SW 1271 (cell line): ENCODE results near the gene MST1.

Source experiments
- DNase-seq, 2 experiments: peaks; one replicate each; lab custom pipeline; 2025; lab: John Stamatoyannopoulos, UW

MST1 gene

DNA sequence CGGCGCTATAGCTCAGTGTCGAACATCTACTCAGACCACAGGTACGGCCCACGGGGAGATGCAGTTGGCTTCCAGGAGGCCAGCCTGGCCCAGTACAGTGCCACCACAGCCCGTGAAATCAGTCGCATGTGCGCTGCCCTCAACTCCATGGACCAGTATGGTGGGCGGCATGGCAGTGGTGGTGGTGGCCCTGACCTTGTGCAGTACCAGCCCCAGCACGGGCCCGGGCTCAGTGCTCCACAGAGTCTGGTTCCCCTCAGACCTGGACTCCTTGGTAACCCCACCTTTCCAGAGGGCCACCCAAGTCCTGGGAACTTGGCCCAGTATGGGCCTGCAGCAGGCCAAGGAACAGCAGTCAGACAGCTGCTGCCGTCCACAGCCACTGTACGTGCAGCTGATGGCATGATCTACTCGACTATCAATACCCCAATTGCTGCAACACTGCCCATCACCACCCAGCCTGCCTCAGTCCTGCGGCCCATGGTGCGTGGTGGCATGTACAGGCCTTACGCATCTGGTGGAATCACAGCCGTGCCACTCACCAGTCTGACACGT, 33.5 kb downstream of the MST1 start:
- DNase-seq: no peak

DNA sequence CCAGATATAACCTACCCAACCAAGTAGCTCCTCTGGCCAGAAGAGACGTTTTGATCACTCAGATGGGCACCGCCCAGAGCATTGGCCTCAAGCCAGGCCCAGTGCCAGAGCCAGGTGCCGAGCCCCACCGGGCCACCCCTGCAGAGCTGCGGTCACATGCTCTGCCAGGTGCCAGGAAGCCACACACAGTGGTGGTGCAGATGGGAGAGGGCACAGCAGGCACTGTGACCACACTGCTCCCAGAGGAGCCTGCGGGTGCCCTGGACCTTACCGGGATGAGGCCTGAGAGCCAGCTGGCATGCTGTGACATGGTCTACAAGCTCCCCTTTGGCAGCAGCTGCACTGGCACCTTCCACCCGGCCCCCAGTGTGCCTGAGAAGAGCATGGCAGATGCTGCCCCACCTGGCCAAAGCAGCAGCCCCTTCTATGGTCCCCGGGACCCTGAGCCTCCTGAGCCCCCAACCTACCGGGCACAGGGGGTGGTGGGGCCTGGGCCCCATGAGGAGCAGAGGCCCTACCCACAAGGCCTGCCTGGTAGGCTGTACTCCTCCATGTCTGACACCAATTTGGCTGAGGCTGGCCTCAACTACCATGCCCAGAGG, 34.2 kb downstream of the MST1 start:
- DNase-seq: no peak

DNA sequence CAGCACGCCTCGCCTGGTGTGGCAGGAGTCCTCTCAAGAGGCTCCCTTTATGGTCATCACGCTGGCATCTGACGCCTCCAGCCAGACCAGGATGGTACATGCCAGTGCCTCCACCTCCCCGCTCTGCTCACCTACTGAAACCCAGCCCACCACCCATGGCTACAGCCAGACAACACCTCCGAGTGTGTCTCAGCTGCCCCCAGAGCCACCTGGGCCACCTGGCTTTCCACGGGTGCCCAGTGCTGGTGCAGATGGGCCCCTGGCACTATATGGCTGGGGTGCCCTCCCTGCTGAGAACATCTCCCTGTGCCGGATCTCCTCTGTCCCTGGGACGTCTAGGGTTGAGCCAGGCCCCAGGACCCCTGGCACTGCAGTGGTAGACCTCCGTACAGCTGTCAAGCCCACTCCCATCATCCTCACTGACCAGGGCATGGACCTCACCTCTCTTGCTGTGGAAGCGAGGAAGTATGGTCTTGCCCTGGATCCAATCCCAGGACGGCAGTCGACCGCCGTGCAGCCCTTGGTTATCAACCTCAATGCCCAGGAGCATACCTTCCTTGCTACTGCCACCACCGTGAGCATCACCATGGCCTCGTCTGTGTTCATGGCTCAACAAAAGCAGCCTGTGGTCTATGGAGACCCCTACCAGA, 35.0 kb downstream of the MST1 start:
- DNase-seq: no peak

DNA sequence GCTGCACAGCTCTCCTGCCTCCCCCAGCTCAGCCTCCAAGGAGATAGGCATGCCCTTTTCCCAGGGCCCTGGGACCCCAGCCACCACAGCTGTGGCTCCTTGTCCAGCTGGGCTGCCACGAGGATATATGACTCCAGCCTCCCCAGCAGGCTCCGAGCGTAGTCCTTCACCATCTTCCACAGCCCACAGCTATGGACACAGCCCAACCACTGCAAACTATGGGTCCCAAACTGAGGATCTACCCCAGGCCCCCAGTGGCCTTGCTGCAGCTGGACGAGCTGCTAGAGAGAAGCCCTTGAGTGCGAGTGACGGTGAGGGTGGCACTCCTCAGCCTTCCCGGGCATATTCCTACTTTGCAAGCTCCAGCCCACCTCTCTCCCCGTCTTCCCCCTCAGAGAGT, 35.7 kb downstream of the MST1 start:
- DNase-seq: no peak

DNA sequence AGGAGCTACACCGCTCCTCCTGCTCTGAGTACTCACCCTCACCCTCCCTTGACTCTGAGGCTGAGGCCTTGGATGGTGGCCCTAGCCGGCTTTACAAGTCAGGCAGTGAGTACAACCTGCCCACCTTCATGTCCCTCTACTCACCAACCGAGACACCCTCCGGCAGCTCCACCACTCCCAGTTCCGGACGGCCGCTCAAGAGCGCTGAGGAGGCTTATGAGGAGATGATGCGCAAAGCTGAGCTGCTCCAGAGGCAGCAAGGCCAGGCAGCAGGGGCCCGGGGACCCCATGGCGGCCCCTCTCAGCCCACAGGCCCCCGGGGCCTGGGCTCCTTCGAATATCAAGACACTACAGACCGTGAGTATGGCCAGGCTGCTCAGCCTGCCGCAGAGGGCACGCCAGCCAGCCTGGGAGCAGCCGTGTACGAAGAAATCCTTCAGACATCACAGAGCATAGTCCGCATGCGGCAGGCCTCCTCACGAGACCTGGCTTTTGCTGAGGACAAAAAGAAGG, 36.3 kb downstream of the MST1 start:
- no peak for DNase-seq

DNA sequence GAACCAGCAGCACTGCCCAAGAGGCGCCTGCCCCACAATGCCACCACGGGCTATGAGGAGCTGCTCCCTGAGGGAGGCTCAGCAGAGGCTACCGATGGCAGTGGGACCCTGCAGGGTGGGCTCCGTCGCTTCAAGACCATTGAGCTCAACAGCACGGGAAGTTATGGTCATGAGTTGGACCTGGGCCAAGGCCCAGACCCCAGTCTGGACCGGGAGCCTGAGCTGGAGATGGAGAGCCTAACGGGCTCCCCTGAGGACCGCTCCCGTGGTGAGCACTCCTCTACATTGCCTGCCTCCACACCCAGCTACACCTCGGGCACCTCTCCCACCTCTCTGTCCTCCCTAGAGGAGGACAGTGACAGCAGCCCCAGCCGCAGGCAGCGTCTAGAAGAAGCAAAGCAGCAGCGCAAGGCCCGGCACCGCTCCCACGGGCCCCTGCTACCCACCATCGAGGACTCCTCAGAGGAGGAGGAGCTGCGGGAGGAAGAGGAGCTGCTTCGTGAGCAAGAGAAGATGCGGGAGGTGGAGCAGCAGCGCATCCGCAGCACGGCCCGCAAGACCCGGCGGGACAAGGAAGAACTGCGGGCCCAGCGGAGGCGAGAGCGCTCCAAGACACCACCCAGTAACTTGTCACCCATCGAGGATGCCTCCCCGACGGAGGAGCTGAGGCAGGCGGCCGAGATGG, 36.9 kb downstream of the MST1 start:
- DNase-seq: no peak

DNA sequence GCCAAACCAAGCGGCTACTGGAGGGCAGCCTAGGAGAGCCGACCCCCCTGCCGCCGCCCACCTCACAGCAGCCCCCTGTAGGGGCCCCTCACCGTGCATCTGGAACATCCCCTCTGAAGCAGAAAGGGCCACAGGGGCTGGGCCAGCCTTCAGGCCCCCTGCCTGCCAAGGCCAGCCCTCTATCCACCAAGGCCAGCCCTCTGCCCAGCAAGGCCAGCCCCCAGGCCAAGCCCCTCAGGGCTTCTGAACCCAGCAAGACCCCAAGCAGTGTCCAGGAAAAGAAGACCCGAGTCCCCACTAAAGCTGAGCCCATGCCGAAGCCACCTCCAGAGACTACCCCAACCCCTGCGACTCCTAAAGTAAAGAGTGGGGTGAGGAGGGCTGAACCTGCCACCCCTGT, 38.6 kb downstream of the MST1 start:
- DNase-seq: no peak

DNA sequence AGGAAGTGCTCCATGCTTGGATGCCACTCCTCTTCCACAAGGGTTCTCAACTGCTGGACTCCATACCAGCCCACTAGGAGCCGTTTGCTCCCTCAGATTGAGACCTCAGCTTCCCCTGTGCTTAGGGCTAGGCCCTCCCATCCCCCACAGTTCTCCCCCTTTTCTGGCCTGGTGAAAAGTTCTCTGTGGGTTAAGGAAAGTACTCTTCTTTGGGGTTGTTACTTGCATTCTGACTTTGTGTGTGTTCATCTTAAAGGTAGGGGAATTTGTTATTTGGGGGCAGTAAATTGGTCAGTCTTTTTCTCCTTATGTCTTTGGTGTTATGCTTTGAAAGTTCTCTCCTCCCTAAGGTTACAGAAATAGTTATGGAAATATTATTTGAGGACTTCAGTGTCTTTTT, 39.1 kb downstream of the MST1 start:
- no peak for DNase-seq

DNA sequence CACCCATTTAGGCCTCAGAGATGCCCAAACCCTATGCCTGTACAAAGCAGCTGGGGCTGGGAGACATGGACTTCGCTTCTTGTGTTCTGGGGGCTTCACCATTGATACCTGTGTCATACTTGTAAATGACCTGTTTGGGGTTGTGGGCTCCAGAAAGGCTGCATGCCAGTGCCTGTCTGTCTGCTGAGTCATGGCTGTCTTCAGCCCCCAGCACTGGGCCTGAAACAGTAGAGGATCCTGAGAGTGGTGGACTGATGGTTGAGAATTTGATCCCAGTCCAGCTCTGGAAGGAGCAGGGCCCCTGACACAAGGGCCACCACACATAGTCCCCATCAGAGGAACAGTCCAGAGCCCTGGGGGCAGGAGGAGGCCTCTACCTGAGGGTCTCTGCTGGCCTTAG, 39.7 kb downstream of the MST1 start:
- no peak for DNase-seq

DNA sequence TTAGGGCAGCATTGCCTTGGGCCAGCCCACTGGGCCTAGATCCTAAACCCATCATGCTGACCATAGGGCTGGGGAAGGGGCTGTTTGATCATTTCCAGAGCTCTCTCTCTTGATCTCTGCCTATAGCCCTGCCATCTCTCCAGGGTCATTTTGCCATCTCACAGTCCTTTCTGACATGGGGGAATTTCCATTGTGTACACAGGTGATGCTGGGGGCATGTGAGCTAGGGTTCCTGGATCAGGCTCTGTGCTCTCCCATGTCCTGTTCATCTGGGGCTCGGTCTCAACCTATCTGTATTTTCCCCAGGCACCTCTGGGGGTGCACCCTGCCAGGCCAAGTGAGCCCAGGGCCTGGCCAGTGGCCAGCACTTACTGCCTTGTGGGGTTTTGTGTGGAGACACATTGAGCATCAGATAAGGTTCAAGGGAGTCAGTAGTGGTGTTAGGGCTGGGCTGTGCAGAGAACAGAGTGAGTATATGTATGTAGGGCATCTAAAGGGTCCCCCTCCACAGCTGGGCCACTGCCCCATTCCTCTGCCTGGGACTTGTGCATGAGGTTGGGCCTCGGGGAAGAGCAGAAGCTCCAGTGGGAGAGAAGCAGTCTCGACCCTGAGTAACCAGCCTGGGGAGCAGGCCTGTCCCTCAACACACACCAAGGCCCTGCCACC, 40.8 kb downstream of the MST1 start:
- DNase-seq: no peak

DNA sequence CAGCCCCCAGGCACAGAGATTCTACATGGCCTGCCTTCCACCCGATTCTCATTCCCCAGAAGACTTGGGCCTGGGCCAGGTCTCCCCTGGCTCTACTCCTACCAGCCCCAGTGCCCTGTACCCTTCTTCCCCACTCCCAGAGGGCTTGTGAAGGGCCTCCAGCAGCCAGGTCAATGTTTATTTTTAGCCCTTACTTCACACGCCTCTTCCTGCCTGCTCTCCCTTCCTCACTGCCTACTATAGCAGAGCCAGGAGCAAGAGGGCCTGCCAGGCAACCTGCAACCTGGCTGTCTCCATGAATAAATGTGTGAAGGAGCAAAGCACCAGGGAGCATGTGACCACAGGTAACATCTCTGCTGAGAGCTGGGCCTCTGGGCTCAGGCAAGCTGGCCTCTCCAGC, 41.5 kb downstream of the MST1 start:
- no peak for DNase-seq

DNA sequence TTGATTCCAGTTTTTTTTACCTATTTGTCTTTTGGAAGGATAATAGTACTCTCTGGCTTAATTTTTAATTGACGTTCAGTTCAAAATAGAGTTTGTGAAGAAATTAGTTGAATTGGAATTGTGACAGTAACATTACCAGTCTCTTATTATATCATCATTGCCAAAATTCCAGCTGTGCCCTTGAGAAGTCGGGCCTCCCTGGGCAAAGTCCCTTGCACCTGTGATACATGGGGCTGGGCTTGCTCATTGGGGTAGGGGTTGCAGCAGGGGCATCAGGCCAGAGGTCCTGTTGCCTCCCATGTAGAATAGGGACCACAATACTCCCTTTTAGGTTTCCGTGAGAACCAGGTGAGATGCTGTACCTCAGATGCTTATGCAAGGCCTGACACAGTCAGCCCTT, 43.0 kb downstream of the MST1 start:
- DNase-seq: no peak

DNA sequence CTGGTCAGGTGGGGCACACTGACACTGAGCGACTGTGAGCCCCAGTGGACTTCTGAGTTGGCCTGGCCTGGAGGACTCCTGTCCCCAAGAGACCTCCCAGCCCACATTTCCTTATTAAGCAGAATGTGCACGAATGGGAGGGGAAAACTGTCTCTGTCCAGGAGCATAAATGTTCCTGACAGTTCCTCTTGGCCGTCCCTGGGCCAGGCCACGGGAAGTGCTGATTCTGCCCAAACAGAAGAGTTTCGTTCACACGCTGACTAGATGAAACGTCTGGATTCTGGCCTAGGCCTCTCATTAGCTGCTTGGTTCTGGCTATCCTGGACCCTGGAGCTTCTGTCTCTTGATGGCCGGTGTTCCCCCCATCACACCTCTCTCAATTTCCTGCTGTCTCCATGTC, 44.6 kb downstream of the MST1 start:
- DNase-seq: no peak

DNA sequence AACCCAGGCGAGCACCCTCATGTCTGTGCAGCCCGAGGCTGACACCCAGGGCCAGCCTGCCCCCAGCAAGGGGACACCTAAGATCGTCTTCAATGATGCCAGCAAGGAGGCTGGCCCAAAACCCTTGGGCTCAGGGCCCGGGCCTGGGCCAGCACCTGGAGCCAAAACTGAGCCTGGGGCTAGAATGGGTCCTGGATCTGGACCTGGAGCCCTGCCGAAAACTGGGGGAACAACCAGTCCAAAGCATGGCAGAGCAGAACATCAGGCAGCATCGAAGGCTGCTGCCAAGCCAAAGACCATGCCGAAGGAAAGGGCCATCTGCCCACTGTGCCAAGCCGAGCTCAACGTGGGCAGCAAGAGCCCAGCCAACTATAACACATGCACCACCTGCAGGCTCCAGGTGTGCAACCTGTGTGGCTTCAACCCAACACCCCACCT, 46.5 kb downstream of the MST1 start:
- no peak for DNase-seq

DNA sequence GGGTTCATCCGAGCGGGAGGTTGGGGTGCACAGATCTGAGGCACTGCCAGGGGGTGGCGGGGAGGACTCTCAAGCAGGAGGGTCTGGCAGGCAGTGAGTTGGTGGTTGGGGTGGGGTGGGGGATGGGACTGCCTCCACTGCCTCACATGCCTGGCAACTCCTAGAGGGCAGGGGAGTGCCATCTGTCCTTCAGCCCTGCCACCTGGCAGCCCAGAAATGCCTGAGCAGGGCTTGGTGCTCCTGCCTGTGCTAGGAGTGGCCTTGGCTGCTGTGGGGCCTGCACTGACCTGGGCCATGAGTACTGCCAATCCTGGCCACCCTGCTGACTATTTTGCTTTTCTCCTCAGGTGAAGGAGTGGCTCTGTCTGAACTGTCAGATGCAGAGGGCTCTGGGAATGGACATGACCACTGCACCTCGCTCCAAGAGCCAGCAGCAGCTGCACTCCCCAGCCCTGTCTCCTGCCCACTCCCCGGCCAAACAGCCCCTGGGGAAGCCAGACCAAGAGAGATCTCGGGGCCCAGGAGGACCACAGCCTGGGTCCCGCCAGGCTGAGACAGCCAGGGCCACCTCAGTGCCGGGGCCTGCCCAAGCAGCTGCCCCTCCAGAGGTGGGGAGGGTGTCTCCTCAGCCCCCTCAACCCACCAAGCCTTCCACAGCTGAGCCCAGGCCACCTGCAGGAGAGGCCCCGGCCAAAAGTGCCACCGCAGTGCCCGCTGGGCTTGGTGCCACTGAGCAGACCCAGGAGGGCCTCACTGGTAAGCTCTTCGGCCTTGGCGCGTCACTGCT, 47.2 kb downstream of the MST1 start:
- no peak for DNase-seq

DNA sequence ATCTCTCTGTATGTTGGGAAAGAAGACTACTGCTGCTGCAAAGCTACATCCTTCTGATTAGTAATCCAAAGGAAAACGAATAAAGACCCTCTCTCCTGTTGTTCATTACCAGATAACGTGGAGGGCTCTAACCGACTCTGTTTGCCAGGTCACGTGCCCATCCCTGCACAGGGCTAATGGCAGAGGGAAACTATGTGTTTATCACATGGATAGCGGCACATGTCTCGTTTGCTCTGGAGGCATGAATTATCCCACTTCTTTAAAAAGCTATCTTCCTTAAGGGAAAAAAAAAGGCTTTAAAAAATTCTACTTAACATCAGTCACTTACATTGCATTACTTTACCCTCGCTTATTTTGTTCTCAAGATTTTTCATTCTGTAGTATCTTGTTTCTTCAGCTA, 48.0 kb downstream of the MST1 start:
- no peak for DNase-seq

DNA sequence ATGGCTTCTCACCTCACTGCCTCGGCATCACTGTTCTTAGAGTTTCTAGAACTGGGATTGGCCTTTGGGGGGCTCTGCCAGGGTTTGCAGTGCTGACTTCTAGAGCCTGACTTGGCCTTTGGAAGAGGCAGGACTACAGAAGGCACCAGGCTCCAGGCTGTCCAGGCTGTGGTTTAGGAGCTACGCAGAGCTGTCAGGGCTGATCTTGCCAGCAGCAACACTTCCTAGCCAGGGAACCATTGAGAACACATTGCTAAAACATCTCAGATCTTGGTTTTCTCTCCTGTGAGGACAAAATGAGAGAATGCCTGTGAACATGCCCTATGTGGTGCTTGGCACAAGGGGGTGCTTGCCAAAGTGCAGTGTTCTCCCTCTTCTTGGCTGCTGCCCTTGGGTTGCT, 49.7 kb downstream of the MST1 start:
- DNase-seq: no peak

DNA sequence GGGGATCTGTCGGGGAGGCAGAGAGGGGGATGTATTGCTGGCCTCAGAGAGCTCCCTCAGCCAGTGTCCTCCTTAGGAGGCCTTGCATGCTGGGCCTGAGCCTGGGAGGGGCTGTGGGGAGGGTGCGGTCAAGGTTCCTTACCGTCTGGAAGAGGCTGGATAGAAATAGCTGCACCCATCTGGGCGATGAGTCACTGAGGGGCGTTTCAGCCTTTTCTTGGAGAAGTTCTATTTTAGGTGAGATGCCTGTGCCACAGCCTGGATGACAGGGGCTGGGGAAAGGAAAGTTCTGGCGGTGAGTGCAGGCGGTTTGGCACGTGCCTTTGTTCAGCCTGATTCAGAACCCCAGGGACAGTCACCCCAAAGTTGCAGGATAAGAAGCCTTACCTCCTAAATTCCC, 50.8 kb downstream of the MST1 start:
- no peak for DNase-seq

DNA sequence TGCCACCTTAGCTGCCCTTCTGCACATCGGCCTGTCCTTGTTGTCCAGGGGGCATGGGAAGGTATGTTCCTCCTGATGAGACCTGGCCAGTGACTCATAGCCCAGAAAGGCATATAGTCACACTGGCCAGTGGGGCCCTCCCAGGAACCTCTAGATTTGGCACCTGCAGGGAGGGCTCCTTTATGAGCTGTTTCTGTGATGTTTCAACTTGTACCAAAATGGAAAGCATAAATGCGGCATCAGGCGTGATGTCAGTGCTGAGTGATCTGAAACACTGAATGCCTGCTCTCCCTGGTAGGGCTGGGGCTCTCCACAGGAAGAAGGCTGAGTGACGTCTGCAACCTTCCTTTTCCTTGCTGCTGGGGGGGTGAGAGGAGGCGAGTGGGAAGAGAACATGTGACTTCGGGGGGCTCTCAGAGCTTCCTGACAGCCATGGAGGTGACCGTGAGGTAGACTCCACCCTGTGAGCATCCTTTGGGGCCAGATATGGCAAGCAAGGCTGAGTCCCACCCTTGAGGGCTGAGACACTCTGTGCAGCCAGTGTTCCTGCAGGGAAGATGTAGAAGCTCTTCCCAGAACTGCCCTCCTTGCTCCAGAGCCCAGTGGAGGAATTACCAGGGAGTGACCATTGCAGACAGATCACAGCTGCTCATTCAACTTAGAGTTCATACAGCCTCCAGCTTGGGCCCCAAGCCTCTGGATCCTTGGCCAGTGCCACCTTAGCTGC, 52.2 kb downstream of the MST1 start:
- DNase-seq: no peak

DNA sequence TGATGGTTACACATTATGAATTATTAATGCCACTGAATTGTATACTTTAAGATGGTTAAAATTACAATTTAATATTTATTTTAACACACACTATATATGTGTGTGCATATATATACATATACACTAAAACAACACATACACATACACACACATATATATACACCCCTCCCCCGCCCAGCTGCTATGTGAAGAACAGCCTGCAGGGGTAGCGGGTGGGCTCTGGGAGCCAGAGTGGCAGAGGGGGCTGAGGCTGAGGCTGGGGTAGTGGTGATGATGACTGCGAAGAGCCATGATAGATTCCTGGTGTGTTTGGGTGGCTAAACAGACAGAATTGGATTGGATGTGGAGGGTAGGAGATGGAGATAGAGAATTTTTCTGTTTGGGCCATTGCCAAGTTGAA, 54.5 kb downstream of the MST1 start:
- DNase-seq: no peak
